GM12801 (cell line): Measurements from ENCODE around the gene HIBCH.

ENCODE experiments used
- CTCF ChIP-seq: IDR thresholded peaks from one replicate; pipeline ENCODE4 v1.5.1; 2011; ENCODE audit warnings: control low read depth; ENCODE audit not compliant: insufficient read length; ENCODE audit errors: extremely low read depth

HIBCH gene

GRCh38 chr2:190213441-190214335, 105.9 kb downstream of the HIBCH start:
- no peak for TF ChIP-seq CTCF

GRCh38 chr2:190210471-190210870, 109.2 kb downstream of the HIBCH start:
- TF ChIP-seq CTCF, result no peak

GRCh38 chr2:190209559-190209958, 110.1 kb downstream of the HIBCH start:
- TF ChIP-seq CTCF, result no peak

- TF ChIP-seq CTCF, result no peak
These were observed 111.7 kb downstream of the HIBCH start for GRCh38 chr2:190207930-190208329.

- TF ChIP-seq CTCF, result no peak
These were observed 114.0 kb downstream of the HIBCH start for GRCh38 chr2:190205657-190206056.

GRCh38 chr2:190202604-190203003, 117.0 kb downstream of the HIBCH start:
- no peak for TF ChIP-seq CTCF

- TF ChIP-seq CTCF, result no peak
These were observed 117.6 kb downstream of the HIBCH start for GRCh38 chr2:190202018-190202417.

- no peak for TF ChIP-seq CTCF
These were observed 119.0 kb downstream of the HIBCH start for GRCh38 chr2:190200603-190201002.
